HG03025 (cell line): ENCODE results near the gene SAXO2.
"Not testable (repeated sequence)": the region's sequence is repeated elsewhere in the genome, so short reads cannot be mapped to it uniquely, and the experiment has no call there.

Experiments used
- ATAC-seq: cut with Tn5 transposase; IDR thresholded peaks from one replicate; pipeline ENCODE4 v1.9.1; 2021; ENCODE audit warnings: mild to moderate bottlenecking, moderate library complexity; ENCODE audit not compliant: unreplicated experiment, low FRiP score

Gene SAXO2

DNA sequence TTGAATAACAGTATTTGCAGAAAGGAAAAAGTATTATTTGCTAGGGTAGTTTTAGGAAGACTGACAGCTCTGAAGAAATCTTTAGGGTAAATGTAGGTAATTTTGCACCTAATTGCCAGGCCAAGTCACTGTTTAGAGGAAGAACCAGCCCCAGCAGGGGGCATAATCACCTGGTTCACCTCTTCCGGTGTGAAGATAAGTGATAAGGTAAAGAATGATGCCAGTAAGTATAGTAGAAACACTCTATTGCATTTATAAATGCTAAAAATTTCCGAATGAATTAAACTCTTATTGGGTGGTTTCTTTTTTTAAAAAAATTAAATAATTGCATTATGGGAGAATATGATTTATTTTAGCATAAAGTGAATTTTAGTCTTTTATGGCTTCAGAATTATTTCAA lies 21.8 kb downstream of the SAXO2 start:
- not testable (repeated sequence) for ATAC-seq

- peak; percentile 77 for ATAC-seq
These were observed 23.9 kb downstream of the SAXO2 start for GRCh38 chr15:82286475-82286874.

- ATAC-seq, result not testable (repeated sequence)
These were observed 25.6 kb downstream of the SAXO2 start for GRCh38 chr15:82288202-82288601.

DNA sequence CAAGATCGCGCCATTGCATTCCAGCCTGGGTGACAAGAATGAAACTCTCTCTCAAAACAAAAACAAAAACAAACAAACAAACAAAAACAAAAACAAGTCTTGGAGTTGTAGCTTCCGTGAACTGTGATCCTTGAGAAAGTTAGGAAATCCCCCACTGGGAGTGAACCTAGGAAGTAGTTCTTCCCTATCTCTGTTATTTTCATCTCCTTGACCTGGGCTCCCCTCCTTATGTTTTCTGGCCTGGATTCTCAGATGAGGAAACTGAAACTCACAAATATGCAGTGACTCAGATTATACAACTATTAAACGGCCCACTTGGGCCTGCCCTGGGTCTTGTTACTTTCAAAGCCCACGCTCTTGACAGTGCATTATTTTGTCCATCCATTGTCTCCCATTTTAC lies 29.7 kb downstream of the SAXO2 start:
- no peak for ATAC-seq

- ATAC-seq, result no peak
These were observed 31.6 kb downstream of the SAXO2 start for GRCh38 chr15:82294061-82294690.

DNA sequence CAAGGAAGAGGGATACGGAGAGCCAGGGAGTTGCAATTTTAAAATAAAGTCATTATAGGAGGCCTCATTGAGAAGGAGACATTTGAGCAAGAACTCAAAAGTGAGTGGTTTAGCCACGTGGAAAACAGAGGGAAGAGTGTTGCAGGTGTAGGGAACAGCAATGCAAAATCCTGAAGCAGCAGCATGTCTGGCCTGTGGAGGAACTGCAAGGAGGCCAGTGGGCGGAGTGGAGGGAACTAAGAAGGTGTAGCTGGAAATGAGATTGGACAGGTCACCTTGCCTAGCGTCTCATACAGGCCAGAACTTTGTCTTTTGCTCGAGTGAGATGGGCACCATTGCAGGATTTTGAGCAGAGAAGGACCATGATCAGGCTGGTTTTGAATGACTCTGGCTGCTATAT lies 34.9 kb downstream of the SAXO2 start:
- no peak for ATAC-seq

- no peak for ATAC-seq
These were observed 35.4 kb downstream of the SAXO2 start for GRCh38 chr15:82298032-82298431.

- ATAC-seq, result no peak
These were observed 35.9 kb downstream of the SAXO2 start for GRCh38 chr15:82298520-82298919.

DNA sequence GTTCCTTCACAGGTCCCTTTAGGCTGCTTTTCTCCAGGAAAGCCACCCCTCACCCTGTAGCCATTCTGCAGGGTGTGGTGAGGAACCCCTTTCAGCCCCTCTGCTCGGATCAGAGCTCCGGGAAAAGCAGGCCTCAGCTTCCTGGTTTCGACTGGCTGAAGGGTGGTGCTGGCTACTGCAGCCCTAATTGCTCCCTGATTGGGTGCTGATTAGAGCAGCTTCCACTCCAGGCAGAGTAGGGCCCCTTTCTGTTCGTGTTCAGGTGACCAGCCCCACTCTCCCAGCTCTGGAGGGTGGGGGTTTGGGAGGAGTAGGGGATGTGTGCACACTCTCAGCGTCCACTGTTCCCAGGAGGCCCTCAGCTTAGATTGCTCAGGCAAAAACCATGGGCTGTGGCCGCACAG lies 36.9 kb downstream of the SAXO2 start:
- not testable (repeated sequence) for ATAC-seq

GRCh38 chr15:82300326-82300725 lies 37.7 kb downstream of the SAXO2 start:
- ATAC-seq, result not testable (repeated sequence)

- no peak for ATAC-seq
These were observed 38.3 kb downstream of the SAXO2 start for GRCh38 chr15:82300883-82301282.

DNA sequence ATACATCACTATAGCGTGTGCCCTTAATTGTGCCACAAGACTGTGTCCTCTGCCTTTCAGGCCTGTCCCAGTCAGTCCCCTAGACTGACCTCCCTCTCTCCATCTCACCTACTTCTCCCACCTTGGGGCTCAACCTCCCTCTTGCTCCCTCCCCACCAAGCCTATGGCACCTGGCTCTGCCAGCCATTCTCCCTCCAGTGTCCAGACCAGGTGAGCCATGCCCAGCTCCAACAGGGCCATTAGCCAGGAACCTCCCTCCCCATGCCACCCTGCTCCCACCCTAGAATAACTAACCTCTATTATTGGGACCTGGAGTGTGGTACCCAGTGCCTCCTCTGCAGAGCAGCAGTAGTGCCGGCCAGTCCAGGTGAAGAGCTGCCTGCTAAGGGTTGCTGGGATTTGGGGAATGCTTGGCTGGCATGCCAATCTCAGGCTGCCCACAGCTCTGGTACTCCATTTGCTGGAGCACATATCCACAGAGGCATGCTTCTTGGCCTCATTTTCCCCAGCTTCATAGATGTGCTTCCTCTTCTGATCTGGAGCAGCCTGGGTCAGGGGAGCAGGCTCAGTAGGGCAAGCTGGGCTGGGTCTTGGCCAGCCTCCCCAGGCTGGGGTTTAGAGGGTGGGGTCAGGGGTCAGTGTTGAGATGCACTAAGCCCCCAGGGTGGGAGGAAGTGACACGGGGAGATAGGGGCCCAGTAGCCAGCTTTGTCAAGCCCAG lies 38.8 kb downstream of the SAXO2 start:
- ATAC-seq, result no peak

DNA sequence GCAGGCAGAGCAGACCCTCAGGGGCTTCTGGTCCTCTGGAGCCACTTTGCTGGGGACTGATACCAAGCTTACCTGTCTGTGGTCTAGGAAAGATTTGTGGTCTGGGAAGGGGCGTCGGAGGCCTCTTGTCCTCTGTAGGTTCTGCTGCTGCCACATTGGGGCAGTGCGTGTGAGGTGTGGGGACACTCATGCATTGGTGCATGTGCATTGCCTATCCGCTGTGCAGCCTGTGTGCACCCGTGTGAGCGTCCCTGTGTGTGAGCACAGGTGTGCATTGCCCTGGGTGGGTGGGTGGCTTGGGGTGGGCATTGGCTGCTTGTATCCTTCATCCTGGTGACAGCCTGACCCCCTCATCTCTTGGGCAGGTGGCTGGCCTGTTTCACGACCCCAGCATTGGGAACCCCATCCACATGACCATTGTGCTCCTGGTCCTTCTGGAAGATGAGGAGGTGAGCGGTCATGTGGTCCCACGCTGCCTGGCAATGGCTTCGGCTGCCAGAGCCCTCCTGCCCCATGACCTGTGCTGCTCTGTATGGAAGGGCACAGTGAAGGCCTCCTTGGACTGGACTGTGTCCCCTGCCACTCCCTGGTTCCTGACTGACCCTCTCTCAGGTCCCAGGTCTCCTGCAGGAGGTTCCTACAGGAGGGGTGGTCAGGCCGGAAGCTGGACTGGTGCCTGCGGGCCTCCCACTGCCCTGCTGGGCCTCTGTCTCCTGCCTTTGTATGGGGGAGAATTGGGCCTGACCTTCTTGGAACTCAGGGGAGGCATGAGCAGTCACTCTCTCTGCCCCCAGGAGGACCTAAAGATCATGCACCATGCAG lies 41.5 kb downstream of the SAXO2 start:
- no peak for ATAC-seq

GRCh38 chr15:82304778-82305090 lies 42.1 kb downstream of the SAXO2 start:
- ATAC-seq, result no peak

- no peak for ATAC-seq
These were observed 43.0 kb downstream of the SAXO2 start for GRCh38 chr15:82305621-82306048.

DNA sequence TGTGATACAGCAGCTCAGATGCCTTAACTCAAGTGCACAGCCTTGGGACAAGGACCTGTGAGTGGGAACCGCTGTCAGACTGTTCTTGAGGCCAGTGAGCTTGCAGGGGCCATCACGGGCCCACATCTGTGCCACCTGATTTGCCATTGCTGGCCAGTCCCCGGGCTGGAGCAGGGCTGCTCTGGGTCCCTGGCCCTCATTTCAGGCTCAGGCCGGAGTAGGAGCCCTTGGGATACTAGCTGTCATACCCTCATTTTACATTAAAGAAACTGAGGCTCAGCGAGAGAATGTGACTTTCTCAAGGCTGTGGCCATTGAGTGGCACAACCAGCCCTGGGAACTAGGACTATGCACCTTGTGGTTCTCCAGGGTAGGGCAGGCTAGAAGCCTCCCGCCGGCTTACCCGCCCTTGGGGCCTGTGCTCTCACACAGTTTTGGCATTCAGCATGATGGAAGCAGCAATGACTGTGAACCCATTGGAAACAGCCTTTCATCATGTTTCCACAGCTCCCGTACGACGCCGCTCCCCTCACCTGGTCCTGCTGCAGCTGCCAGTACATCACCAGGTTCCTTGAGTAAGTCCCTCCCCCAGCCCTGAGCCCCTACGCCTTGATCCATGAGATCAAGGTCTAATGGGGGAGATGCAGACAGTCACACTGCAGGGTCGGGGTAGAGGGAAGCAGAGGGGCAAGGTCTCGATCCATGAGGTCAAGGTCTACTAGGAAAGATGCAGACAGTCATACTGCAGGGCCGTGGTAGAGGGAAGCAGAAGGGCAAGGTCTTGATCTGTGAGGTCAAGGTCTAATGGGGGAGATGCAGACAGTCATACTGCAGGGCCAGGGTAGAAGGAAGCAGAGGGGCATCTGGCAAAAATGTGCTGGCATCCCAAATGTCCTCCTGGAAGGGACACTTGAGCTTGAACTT lies 44.4 kb downstream of the SAXO2 start:
- ATAC-seq, result no peak

GRCh38 chr15:82307714-82308081 lies 45.1 kb downstream of the SAXO2 start:
- no peak for ATAC-seq

GRCh38 chr15:82309802-82310201 lies 47.2 kb downstream of the SAXO2 start:
- ATAC-seq, result no peak

- ATAC-seq, result not testable (repeated sequence)
These were observed 48.7 kb downstream of the SAXO2 start for GRCh38 chr15:82311321-82311720.

- ATAC-seq, result no peak
These were observed 50.1 kb downstream of the SAXO2 start for GRCh38 chr15:82312586-82313349.
